ENCODE results near the gene DOCK8. TPM values are rescaled to one million over a fixed set of nuclear protein-coding genes. Genes with fewer than 3 reads are reported as not detected.

DOCK8 gene
- total RNA-seq, 1 experiment from 2014 or later: 0.37 TPM

DNA sequence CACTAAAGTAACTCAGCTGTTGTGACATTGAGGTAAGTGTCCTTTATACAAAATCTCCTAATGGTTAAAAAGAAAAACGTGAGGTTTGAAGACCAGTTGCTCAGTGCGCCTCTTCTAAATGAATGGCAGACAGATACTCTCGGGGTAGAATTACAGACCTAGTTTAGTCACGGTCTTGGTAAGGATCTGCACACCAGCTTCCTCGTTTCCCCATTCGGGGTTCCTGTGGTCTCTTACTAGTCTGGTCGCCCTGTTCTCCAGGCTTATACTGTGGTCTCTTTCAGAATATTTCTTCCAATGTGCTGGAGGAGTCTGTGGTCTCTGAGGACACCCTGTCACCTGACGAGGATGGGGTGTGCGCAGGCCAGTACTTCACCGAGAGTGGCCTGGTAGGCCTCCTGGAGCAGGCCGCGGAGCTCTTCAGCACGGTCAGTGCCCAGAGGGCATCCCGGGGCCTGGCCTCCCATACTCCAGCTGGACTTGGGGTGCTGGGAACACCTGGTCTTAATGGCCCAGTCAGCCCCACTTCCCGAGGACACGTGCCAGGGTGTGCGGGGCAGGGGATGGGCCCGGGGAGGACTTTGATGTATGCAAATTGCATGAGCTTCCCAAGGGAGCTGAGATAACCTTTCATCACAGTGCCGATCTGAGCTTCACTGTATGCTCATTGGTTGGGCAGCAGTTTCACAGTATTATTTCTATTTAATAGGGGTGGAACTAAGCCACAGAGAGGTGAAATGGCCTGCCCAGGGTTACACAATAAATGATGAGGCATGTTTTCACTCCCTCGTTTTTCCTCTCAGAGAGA is 224.5 kb downstream of the DOCK8 start:
- Histone ChIP-seq H3K4me3 (replicated peaks in 1 of 2; ENCODE audit: low read depth in 1 of 2, low read length in 2 of 2) (no peak overlapping the region), H3K27me3 (ENCODE audit: insufficient read depth, low read length) (0 out of 2 replicates have a peak, but pooled peaks cover 10% of the 10 kb centered on the region), H3K79me2 (ENCODE audit: insufficient read depth, low read length) (no peaks in the 10 kb centered on the region), H3K4me2 (ENCODE audit: low read length) (no peak overlapping the region), H3K9ac (ENCODE audit: low read length) (no peak overlapping the region), H2AFZ (ENCODE audit: low read depth, low read length, poor library complexity, severe bottlenecking) (no peak overlapping the region), H3K36me3 (ENCODE audit: control insufficient read depth in 1 of 2, insufficient read depth in 2 of 2, low read length in 2 of 2) (no peaks in the 10 kb centered on the region), H4K20me1 (ENCODE audit: insufficient read depth) (no peaks in the 10 kb centered on the region), H3K27ac (ENCODE audit: low read depth, low read length) (no peak overlapping the region), H3K9me2 (ENCODE audit: insufficient read depth) (no peaks in the 10 kb centered on the region), H3K4me1 (ENCODE audit: control insufficient read depth in 1 of 2, insufficient read depth in 2 of 2, low read length in 2 of 2) (no peaks in the 10 kb centered on the region), H3K9me3 (ENCODE audit: control insufficient read depth in 1 of 2, insufficient read depth in 1 of 2, low read depth in 1 of 2, low read length in 2 of 2) (no peaks in the 10 kb centered on the region)
- no TSS peak for BruUV-seq (replicated peaks)
- RAD21 ChIA-PET (ENCODE audit: low non-redundant PET in 1 of 2, low total read pairs in 2 of 2, uncharacterized antibody in 2 of 2, unreplicated experiment in 2 of 2): no interaction called here
- CTCF ChIA-PET: no interaction called here
- TF ChIP-seq MAX (IDR thresholded peaks at IDR 0.05) (no peak), RAD21 (IDR thresholded peaks at IDR 0.05; ENCODE audit: low read depth) (no peak), CBX3 (IDR thresholded peaks at IDR 0.05; ENCODE audit: low read depth) (no peak), TCF7L2 (IDR thresholded peaks at IDR 0.05; ENCODE audit: borderline replicate concordance, extremely low read depth, insufficient read depth, insufficient read length) (no peak), ZFX (IDR thresholded peaks at IDR 0.05) (no peak), EZH2phosphoT487 (IDR thresholded peaks at IDR 0.05; ENCODE audit: borderline replicate concordance) (no peak), EGR1 (IDR thresholded peaks at IDR 0.05; ENCODE audit: low read depth) (no peak), YY1 (IDR thresholded peaks at IDR 0.05; ENCODE audit: extremely low read depth, insufficient replicate concordance, low read depth, low read length) (no peak), EZH2 (IDR thresholded peaks at IDR 0.05) (no peak), ZBTB33 (IDR thresholded peaks at IDR 0.05; ENCODE audit: extremely low read depth, insufficient replicate concordance, low read length) (no peak), POLR2A (IDR thresholded peaks at IDR 0.05; ENCODE audit: borderline replicate concordance, extremely low read depth, insufficient read depth, insufficient read length) (no peak), POLR2AphosphoS5 (IDR thresholded peaks at IDR 0.05; ENCODE audit: low read depth, low read length) (no peak), REST (IDR thresholded peaks at IDR 0.05; ENCODE audit: low read depth) (no peak), SIN3A (IDR thresholded peaks at IDR 0.05; ENCODE audit: low read depth) (no peak), SP1 (IDR thresholded peaks at IDR 0.05; ENCODE audit: low read depth) (no peak), FOSL1 (IDR thresholded peaks at IDR 0.05; ENCODE audit: low read depth) (no peak), JUND (IDR thresholded peaks at IDR 0.05) (no peak)
- TF ChIP-seq, protein P1, sequence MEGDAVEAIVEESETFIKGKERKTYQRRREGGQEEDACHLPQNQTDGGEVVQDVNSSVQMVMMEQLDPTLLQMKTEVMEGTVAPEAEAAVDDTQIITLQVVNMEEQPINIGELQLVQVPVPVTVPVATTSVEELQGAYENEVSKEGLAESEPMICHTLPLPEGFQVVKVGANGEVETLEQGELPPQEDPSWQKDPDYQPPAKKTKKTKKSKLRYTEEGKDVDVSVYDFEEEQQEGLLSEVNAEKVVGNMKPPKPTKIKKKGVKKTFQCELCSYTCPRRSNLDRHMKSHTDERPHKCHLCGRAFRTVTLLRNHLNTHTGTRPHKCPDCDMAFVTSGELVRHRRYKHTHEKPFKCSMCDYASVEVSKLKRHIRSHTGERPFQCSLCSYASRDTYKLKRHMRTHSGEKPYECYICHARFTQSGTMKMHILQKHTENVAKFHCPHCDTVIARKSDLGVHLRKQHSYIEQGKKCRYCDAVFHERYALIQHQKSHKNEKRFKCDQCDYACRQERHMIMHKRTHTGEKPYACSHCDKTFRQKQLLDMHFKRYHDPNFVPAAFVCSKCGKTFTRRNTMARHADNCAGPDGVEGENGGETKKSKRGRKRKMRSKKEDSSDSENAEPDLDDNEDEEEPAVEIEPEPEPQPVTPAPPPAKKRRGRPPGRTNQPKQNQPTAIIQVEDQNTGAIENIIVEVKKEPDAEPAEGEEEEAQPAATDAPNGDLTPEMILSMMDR (IDR thresholded peaks at IDR 0.05 in 2 of 3, conservative IDR thresholded peaks at IDR 0.05 in 1 of 3; ENCODE audit: borderline replicate concordance in 1 of 3, insufficient read depth in 1 of 3, low read depth in 2 of 3, low read length in 2 of 3): no peak
- DNase-seq (ENCODE audit: low read depth, low spot score) (no peak), ATAC-seq (no peak)
- intact Hi-C loops (cut with micrococcal nuclease): no loop called here
- POLR2A ChIA-PET: no interaction called here

All from HCT116 (cell line).